ENCODE measurements around the gene TICRR.

The TICRR gene

DNA sequence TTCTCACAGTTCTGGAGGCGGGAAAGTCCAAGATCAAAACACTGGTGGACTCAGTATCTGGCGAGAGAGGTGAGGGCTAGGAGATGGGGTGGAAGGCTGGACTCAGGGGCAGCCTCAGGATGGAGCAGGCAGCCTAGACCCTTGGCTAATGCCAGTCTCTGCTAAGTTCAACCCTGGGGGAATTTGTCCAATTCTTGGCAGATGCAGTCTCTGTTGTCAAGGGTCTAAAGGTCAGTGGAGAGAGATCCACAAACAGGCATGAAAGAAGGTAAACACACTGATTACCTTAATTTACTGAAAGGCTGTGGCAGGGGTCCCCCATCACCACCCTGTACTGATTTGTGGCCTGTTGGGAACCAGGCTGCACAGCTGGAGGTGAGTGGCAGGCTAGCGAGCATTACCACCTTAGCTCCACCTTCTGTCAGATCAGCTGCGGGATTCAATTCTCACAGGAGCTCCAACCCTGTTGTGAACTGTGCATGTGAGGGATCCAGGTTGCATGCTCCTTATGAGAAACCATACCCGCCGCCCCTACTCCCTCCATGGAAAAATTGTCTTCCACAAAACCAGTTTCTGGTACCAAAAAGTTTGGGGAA is 46.4 kb upstream of the TICRR start:
- Histone ChIP-seq H3K4me1 (ENCODE audit: control insufficient read depth, insufficient read depth, low read depth, low read length) (no peaks in the 10 kb centered on the region), H3K4ac (ENCODE audit: low read depth in 1 of 2, low read length in 2 of 2) (no peak overlapping the region), H2BK15ac (ENCODE audit: low read depth, poor library complexity, severe bottlenecking) (no peak overlapping the region), H3K27ac (ENCODE audit: low read length, poor library complexity, severe bottlenecking) (no peak overlapping the region), H3K23ac (ENCODE audit: low read length in 2 of 2) (no peak overlapping the region), H2BK12ac (ENCODE audit: low read length in 2 of 2) (no peak overlapping the region), H3K4me3 (ENCODE audit: insufficient read depth in 1 of 2, low read depth in 1 of 2, low read length in 2 of 2) (no peak overlapping the region), H2AK5ac (ENCODE audit: low read length, severe bottlenecking) (no peak overlapping the region), H3K27me3 (ENCODE audit: control insufficient read depth in 1 of 2, insufficient read depth in 1 of 2, low read length in 2 of 2) (peaks cover 14 to 43% of the 10 kb centered on the region in 2 experiments), H3K36me3 (ENCODE audit: control insufficient read depth in 1 of 2, insufficient read depth in 2 of 2, low read depth in 1 of 2, low read length in 2 of 2) (no peaks in the 10 kb centered on the region), H3K14ac (ENCODE audit: low read length in 2 of 2) (no peak overlapping the region), H3K18ac (ENCODE audit: low read depth in 1 of 2, low read length in 2 of 2) (no peak overlapping the region), H4K91ac (ENCODE audit: low read length) (no peak overlapping the region), H2BK120ac (ENCODE audit: low read depth, low read length) (no peak overlapping the region), H3K4me2 (ENCODE audit: low read length, poor library complexity, severe bottlenecking) (no peak overlapping the region), H3K79me1 (replicated peaks; ENCODE audit: low read length, poor library complexity, severe bottlenecking) (no peaks in the 10 kb centered on the region), H3K9me3 (ENCODE audit: control insufficient read depth, low read length) (no peaks in the 10 kb centered on the region), H2AFZ (ENCODE audit: low read depth, low read length) (no peak overlapping the region), H4K8ac (ENCODE audit: low read length) (no peak overlapping the region), H3K9ac (ENCODE audit: low read length) (no peak overlapping the region), H2BK5ac (ENCODE audit: low read depth, low read length, poor library complexity, severe bottlenecking) (no peak overlapping the region)
- no peak for DNase-seq
- 75% methylated on average over 4 of the region's 6 CpGs for WGBS

GRCh38 chr15:89530976-89531375 is 44.3 kb upstream of the TICRR start:
- no peak overlapping the region for H2BK5ac ChIP-seq (ENCODE audit: low read depth, low read length, poor library complexity, severe bottlenecking)
- no peaks in the 10 kb centered on the region for H3K79me1 ChIP-seq (replicated peaks; ENCODE audit: low read length, poor library complexity, severe bottlenecking)
- no peaks in the 10 kb centered on the region for H3K9me3 ChIP-seq (ENCODE audit: control insufficient read depth, low read length)

DNA sequence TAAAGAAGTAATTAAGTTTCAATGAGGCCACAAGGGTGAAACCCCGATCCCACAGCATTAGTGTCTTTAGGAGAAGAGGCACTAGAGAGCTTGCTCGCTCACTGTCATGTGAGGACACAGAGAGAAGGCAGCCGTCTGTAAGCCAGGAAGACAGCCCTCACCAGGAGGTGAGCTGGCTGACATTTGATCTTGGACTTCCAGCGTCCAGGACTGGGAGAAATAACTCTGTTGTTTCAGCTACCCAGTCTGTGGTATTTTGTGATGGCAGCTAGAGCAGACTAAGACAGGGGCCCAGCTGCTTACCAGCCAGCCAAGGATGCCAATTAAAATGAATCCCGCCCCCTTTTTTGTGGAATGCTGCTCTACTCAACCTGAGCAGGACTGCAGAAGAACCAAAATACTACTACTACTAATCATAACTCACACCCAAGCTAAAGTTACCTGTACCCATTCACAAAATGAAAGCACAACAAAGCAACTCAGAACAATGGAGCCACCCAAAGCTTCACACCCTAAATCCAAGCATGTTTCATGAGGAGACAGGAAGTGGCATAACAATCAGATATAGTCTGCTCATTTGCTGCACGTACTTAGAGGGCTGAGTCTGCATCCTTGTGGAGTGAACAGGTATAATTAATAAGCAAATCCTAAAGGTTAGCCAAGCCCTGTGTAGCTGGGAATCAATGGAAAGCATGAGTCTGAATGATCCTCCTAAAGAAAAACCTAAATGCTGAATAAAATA is 43.3 kb upstream of the TICRR start:
- no peaks in the 10 kb centered on the region for H3K4me1 ChIP-seq (ENCODE audit: control insufficient read depth, insufficient read depth, low read depth, low read length)
- H3K27ac ChIP-seq (ENCODE audit: low read length, poor library complexity, severe bottlenecking): no peak overlapping the region
- no peak for DNase-seq
- H4K91ac ChIP-seq (ENCODE audit: low read length): no peak overlapping the region
- no peak overlapping the region for H3K4me2 ChIP-seq (ENCODE audit: low read length, poor library complexity, severe bottlenecking)
- no peak overlapping the region for H3K18ac ChIP-seq (ENCODE audit: low read depth in 1 of 2, low read length in 2 of 2)
- H2BK12ac ChIP-seq (ENCODE audit: low read length in 2 of 2): no peak overlapping the region
- no peak overlapping the region for H4K8ac ChIP-seq (ENCODE audit: low read length)
- H3K79me1 ChIP-seq (replicated peaks; ENCODE audit: low read length, poor library complexity, severe bottlenecking): no peaks in the 10 kb centered on the region
- WGBS: 62% methylated on average over 6 of the region's 6 CpGs
- H2AK5ac ChIP-seq (ENCODE audit: low read length, severe bottlenecking): no peak overlapping the region
- no peaks in the 10 kb centered on the region for H3K9me3 ChIP-seq (ENCODE audit: control insufficient read depth, low read length)
- no peak overlapping the region for H2BK120ac ChIP-seq (ENCODE audit: low read depth, low read length)
- H3K4ac ChIP-seq (ENCODE audit: low read depth in 1 of 2, low read length in 2 of 2): no peak overlapping the region
- no peak overlapping the region for H2BK5ac ChIP-seq (ENCODE audit: low read depth, low read length, poor library complexity, severe bottlenecking)
- H2BK15ac ChIP-seq (ENCODE audit: low read depth, poor library complexity, severe bottlenecking): no peak overlapping the region
- no peak overlapping the region for H3K14ac ChIP-seq (ENCODE audit: low read length in 2 of 2)
- no peak overlapping the region for H3K4me3 ChIP-seq (ENCODE audit: insufficient read depth in 1 of 2, low read depth in 1 of 2, low read length in 2 of 2)
- no peaks in the 10 kb centered on the region for H3K36me3 ChIP-seq (ENCODE audit: control insufficient read depth in 1 of 2, insufficient read depth in 2 of 2, low read depth in 1 of 2, low read length in 2 of 2)
- H3K9ac ChIP-seq (ENCODE audit: low read length): no peak overlapping the region
- peaks cover 4 to 21% of the 10 kb centered on the region in 2 experiments for H3K27me3 ChIP-seq (ENCODE audit: control insufficient read depth in 1 of 2, insufficient read depth in 1 of 2, low read length in 2 of 2)
- H2AFZ ChIP-seq (ENCODE audit: low read depth, low read length): no peak overlapping the region
- no peak overlapping the region for H3K23ac ChIP-seq (ENCODE audit: low read length in 2 of 2)

More at GRCh38 chr15:89530976-89531375, 44.3 kb upstream of the TICRR start:
- H2BK120ac ChIP-seq (ENCODE audit: low read depth, low read length): no peak overlapping the region
- DNase-seq: no peak
- H2BK15ac ChIP-seq (ENCODE audit: low read depth, poor library complexity, severe bottlenecking): no peak overlapping the region
- no peaks in the 10 kb centered on the region for H3K36me3 ChIP-seq (ENCODE audit: control insufficient read depth in 1 of 2, insufficient read depth in 2 of 2, low read depth in 1 of 2, low read length in 2 of 2)
- no peak overlapping the region for H3K4me3 ChIP-seq (ENCODE audit: insufficient read depth in 1 of 2, low read depth in 1 of 2, low read length in 2 of 2)
- H2AFZ ChIP-seq (ENCODE audit: low read depth, low read length): no peak overlapping the region
- no peak overlapping the region for H3K14ac ChIP-seq (ENCODE audit: low read length in 2 of 2)
- peaks cover 10 to 23% of the 10 kb centered on the region in 2 experiments for H3K27me3 ChIP-seq (ENCODE audit: control insufficient read depth in 1 of 2, insufficient read depth in 1 of 2, low read length in 2 of 2)
- H3K4ac ChIP-seq (ENCODE audit: low read depth in 1 of 2, low read length in 2 of 2): no peak overlapping the region
- H4K91ac ChIP-seq (ENCODE audit: low read length): no peak overlapping the region
- no peak overlapping the region for H3K23ac ChIP-seq (ENCODE audit: low read length in 2 of 2)
- no peak overlapping the region for H3K18ac ChIP-seq (ENCODE audit: low read depth in 1 of 2, low read length in 2 of 2)
- H2BK12ac ChIP-seq (ENCODE audit: low read length in 2 of 2): no peak overlapping the region
- H2AK5ac ChIP-seq (ENCODE audit: low read length, severe bottlenecking): no peak overlapping the region
- no peaks in the 10 kb centered on the region for H3K4me1 ChIP-seq (ENCODE audit: control insufficient read depth, insufficient read depth, low read depth, low read length)
- no peak overlapping the region for H3K4me2 ChIP-seq (ENCODE audit: low read length, poor library complexity, severe bottlenecking)
- WGBS: 72% methylated on average over 5 of the region's 5 CpGs
- no peak overlapping the region for H4K8ac ChIP-seq (ENCODE audit: low read length)
- H3K9ac ChIP-seq (ENCODE audit: low read length): no peak overlapping the region
- H3K27ac ChIP-seq (ENCODE audit: low read length, poor library complexity, severe bottlenecking): no peak overlapping the region

DNA sequence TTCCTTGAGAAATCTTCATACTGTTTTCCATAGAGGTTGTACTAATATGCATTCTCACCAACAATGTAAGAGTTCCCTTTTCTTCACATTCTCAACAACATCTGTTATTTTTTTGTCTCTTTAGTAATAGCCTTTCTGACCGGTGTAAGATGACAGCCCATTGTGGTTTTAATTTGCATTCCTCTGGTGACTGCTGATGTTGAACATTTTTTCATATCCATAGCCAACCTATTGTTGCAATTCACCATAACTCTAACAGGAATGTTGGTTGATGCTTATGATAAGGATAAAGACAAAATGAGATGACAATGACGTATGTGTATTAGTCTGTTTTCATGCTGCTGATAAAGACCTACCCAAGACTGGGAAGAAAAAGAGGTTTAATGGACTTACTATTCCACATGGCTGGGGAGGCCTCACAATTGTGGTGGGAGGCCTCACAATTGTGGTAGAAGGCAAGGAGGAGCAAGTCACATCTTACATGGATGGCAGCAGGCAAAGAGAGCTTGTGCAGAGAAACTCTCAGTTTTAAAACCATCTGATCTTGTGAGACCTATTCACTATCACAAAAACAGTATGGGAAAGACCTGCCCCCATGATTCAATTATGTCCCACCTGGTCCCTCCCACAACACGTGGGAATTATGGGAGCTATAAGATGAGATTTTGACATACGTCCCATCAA is 41.3 kb upstream of the TICRR start:
- no peak overlapping the region for H3K4me2 ChIP-seq (ENCODE audit: low read length, poor library complexity, severe bottlenecking)
- H3K4me1 ChIP-seq (ENCODE audit: control insufficient read depth, insufficient read depth, low read depth, low read length): no peaks in the 10 kb centered on the region
- no peak overlapping the region for H2BK5ac ChIP-seq (ENCODE audit: low read depth, low read length, poor library complexity, severe bottlenecking)
- no peak overlapping the region for H2AFZ ChIP-seq (ENCODE audit: low read depth, low read length)
- H3K4ac ChIP-seq (ENCODE audit: low read depth in 1 of 2, low read length in 2 of 2): no peak overlapping the region
- H3K79me1 ChIP-seq (replicated peaks; ENCODE audit: low read length, poor library complexity, severe bottlenecking): no peaks in the 10 kb centered on the region
- no peak overlapping the region for H3K4me3 ChIP-seq (ENCODE audit: insufficient read depth in 1 of 2, low read depth in 1 of 2, low read length in 2 of 2)
- WGBS: 80% methylated on average over 3 of the region's 4 CpGs
- no peak overlapping the region for H2BK120ac ChIP-seq (ENCODE audit: low read depth, low read length)
- no peak for DNase-seq
- H2AK5ac ChIP-seq (ENCODE audit: low read length, severe bottlenecking): no peak overlapping the region
- no peaks in the 10 kb centered on the region for H3K36me3 ChIP-seq (ENCODE audit: control insufficient read depth in 1 of 2, insufficient read depth in 2 of 2, low read depth in 1 of 2, low read length in 2 of 2)
- no peak overlapping the region for H3K9ac ChIP-seq (ENCODE audit: low read length)
- H4K91ac ChIP-seq (ENCODE audit: low read length): no peak overlapping the region
- no peak overlapping the region for H3K23ac ChIP-seq (ENCODE audit: low read length in 2 of 2)
- H3K14ac ChIP-seq (ENCODE audit: low read length in 2 of 2): no peak overlapping the region
- no peak overlapping the region for H4K8ac ChIP-seq (ENCODE audit: low read length)
- no peak overlapping the region for H2BK12ac ChIP-seq (ENCODE audit: low read length in 2 of 2)
- peaks cover 5% of the 10 kb centered on the region for H3K9me3 ChIP-seq (ENCODE audit: control insufficient read depth, low read length)
- no peak overlapping the region for H3K27ac ChIP-seq (ENCODE audit: low read length, poor library complexity, severe bottlenecking)
- H3K27me3 ChIP-seq (ENCODE audit: control insufficient read depth in 1 of 2, insufficient read depth in 1 of 2, low read length in 2 of 2): peaks cover 0 to 11% of the 10 kb centered on the region in 2 experiments
- no peak overlapping the region for H3K18ac ChIP-seq (ENCODE audit: low read depth in 1 of 2, low read length in 2 of 2)
- H2BK15ac ChIP-seq (ENCODE audit: low read depth, poor library complexity, severe bottlenecking): no peak overlapping the region

Data from mesenchymal stem cell (in vitro differentiated cells and primary cell).